GM18505 (cell line): ENCODE results near the gene ELMO1.
A peak's percentile ranks its signal among the peaks of the same experiment; 100 is the strongest.

Source experiments
- ATAC-seq: cut with Tn5 transposase; IDR thresholded peaks from one replicate; pipeline ENCODE4 v1.9.1; 2021; ENCODE audit not compliant: unreplicated experiment
- POLR2A ChIP-seq: IDR thresholded peaks from 4 replicates; pipeline ENCODE4 v1.6.1; 2011; ENCODE audit warnings: borderline replicate concordance; ENCODE audit not compliant: insufficient read depth, insufficient read length; ENCODE audit errors: extremely low read depth

The ELMO1 gene

DNA sequence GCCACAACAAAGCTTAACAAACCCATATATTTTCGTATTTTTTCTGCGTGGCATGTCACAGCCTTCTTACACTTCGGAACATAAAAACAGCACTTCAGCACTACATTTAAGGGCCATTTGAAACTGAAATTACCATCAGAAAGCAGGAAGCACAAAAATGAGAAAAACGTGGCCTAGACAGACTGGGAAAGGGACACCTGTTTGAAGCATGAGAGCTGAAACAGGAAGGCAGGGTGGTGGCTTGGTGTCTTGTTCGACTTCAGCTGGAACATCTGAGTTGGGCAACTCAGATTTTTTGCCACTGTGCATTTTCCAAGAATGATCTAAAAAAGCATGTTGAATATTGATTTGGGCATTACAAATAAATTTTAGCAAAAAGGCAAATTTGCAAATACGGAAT lies 243.2 kb downstream of the ELMO1 start:
- TF ChIP-seq POLR2A: no peak
- ATAC-seq: no peak

DNA sequence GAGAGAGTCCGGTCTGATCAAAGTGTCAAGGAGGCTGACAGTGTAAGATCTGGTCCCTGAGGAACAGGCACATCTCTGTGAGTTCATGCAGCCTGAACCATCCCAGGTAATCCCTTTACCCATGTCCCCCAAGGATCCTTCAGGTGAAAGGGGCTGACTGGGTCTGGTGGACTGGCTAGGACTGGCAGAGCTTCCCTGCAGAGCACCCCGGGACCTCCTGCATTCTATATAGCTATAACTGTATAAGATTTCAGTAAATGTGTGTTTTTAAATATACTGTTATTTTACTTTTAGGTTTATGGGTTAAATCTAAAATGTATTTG lies 246.8 kb downstream of the ELMO1 start:
- no peak for TF ChIP-seq POLR2A
- ATAC-seq: no peak

DNA sequence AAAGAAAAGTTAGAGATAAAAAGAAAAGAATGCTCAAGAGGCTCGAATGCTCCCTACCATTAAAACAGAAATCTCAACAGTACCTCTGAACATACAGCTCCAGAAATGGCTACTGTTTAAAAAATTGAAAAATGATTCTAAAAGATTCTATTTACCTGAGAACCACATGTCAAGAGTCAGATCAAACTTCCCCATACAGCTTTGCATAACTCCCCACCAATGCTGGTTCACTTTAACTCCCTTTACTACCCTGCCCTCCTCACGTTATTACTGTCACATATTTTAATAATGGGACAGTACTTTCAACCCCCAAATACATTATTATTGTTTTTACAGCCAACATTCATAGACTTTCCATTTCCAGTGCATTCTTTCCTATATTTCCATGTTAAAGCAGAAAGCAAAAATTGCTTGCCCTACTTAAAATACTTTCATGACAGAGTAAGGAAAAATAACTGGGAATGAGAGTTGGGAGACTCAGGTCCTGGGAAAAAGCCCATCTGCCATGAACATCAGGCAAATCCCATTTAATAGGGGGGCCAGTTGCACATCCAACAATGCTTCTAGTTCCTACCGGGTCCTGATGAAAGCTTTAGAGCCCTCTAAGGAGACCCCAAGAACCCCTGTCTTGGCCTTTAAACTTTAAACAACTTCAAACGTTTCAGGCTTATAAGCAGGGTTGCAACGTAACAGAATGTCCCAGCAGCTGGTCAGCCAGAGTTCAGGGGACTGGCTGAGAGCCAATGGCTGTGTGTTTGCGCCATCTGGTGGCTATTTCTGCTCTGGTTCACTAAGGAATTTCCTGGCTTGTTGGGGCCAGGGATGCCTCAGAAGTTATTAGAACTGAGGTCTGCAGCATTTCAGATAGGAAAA lies 247.4 kb downstream of the ELMO1 start:
- ATAC-seq: peak; percentile 53
- no peak for TF ChIP-seq POLR2A

DNA sequence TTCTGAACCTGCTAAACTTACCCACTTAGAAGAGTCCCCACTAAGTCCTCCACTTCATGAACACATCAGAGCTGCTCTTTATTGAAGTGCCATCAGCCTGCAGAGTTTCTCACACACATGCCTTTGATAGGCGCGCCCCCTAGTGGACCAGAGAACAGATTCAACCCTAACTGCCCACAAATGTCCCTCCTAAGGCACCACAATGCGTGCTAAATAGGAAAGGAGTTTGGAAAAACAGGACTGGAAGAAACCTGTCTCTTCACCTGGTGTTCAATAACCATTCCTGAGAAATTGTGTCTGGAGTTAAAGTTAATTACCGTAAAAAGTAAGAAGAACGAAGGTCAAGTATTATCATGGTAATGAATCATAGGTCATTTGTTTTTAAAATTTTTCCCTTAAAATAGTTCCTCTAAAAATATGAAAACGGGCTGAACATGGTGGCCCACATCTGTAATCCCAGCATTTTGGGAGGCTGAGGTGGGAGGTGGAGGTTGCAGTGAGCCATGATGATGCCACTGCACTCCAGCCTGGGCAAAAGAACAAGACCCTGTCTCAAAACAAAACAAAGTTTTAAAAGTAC lies 249.7 kb downstream of the ELMO1 start:
- TF ChIP-seq POLR2A: no peak
- ATAC-seq: peak; percentile 66

DNA sequence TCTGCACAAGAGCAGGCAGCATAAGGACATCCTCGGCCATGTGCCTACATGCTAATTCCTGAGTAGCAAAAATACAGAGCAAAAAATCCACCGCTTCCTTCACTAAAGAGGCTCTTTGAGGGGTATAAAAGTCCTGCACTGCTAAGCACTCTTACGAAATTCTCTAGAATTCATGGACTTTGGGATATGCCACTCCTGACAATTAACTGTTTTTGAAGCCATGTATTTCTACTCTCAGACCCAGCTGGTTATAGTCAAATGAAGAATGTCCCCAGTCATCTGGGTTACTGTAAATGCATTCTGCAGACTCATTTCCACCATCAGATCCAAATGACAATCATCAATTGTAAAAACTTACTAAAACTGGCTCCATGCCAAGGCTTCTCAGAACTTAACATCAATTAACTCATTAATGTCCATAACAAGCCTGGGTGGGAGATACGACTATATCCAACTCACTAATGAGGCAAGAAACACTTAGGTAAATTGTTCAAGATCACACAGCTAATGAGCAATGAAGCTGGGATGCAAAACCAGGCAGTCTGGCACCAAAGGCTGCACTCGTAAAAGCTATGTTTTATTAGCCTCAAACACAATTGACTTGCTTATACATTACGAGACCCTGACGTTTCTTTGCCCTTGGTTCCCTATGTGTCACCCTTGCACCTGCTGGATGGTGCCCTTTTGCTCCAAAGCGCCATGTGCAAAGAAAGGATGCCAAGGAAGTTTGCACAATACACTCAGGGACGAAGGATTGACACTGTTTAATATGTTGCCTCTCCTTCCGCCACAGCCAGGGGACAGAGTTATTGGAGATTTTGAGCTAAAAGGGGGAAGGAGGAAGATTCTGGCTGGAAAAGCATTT lies 250.4 kb downstream of the ELMO1 start:
- no peak for TF ChIP-seq POLR2A
- ATAC-seq: no peak

DNA sequence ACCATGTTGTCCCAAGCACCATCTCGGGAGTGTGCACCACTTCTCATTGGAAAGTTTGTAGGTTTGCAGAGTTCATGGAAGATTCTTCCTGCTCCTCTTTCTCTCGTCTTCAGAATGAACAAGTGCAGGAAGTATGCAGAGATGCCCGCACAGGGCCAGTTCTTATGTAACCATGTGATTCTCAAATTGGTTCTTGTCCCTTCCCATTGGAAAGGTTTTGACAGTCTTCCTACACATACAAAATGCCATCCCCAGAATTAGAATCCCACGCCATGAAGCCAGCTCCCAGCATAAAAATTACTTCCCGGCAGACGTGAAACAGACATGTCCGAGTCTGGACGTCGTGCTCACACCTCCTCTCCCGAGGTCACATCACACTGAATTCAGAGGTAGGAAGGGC lies 251.6 kb downstream of the ELMO1 start:
- no peak for TF ChIP-seq POLR2A
- ATAC-seq: no peak

DNA sequence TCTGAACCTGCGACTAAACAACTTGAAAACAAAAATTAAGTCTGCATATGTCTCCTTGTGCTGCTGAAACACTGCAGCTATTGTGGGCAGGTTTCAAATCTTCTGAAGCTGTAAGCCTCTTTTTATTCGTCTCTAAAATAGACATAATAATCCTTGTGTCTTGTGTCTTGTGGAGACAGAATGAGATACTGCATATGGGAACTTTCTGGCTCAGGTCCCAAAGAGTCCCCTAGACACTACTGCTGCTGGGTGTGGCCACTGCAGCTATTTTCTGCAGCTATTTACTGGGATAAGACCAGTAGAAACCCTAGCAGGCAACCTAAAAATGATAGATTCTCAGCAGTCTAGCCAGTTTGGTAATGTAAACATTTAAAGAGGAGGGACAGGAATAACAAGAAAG lies 252.0 kb downstream of the ELMO1 start:
- no peak for TF ChIP-seq POLR2A
- ATAC-seq: no peak

DNA sequence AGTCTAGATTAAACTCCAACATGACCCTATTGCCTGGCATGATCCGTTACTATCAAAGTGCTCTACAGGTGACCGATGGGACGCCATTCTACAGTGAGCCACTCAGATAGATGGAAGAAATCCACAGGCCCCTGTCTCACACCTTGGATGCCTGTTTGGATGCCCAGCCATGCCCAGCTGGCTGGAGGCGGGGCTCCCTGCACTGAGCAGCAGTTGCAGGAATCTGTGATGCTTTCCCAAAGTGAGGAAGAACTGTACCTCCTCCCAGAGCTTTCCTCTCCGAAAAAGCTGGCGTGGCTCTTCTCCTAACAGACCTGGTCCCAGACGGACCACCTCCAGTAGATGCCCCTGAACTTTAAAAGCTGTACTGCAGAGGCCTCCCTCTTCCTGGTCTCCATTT lies 253.3 kb downstream of the ELMO1 start:
- no peak for TF ChIP-seq POLR2A
- no peak for ATAC-seq

DNA sequence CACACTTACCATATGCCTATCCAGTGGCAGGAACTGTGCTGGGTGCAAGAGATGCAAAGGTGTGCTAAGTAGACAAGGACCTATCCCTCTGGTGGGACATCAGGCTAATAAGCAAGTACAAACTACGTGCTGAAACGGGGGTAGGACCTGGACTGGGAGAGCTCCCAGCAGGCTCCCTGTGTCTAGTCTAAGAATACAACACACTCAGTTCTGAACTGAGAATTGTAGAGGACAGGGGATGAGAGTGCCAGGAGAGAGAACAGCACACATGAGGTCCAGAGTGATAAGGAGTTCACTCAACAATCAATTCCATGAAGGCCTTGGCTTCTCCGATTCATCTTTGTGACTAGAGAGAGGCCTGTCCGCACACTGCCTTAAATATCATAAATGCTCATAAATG lies 253.7 kb downstream of the ELMO1 start:
- ATAC-seq: no peak
- no peak for TF ChIP-seq POLR2A

DNA sequence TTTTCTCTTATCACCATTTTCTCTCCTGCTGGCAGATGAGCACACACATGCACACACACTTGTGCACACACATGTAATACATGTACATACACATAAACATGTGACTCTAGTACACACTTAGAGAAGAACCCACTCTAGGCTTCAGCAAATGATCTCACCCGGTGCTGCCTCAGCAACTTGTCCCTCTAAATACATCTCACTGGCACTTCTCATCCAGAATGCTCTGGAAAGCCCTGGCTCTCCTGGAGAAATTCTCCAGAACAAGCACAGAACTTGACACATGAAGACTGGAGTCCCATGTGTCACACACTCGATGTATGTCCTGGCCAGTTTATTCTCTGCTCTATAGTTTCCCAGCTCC lies 254.9 kb downstream of the ELMO1 start:
- no peak for ATAC-seq
- no peak for TF ChIP-seq POLR2A

DNA sequence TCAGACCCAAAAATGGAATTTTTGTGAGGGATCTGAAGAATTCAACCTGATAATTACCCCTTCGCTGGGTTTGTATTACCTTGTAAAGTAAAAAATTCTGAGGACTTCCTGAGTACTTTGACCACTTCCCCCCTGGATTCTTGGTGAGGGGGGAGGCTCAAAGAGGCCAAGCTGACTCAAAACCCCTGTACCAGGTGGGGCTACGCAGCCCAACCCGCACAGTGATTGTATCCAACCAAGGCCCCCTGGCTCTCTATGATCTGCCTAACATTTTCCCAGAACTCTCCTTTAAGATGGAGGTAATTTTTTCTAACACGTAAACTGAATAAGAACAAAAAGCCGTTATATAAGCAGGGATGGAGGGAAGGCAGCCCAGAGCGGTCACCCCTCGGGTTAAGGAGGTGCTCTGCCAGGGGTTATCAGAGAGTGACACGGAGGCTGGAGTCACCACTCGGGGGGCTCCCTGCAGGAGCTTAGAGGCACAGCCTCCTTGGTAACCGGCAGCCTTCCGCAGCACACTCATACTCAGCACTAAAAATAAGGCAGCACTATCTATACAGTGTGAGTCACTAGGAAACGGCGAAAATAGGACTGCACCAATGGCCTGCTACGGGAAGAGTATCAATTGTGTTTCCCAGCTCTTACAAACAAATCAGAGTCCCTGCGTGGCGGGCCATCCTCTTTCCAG lies 255.4 kb downstream of the ELMO1 start:
- no peak for TF ChIP-seq POLR2A
- ATAC-seq: no peak

DNA sequence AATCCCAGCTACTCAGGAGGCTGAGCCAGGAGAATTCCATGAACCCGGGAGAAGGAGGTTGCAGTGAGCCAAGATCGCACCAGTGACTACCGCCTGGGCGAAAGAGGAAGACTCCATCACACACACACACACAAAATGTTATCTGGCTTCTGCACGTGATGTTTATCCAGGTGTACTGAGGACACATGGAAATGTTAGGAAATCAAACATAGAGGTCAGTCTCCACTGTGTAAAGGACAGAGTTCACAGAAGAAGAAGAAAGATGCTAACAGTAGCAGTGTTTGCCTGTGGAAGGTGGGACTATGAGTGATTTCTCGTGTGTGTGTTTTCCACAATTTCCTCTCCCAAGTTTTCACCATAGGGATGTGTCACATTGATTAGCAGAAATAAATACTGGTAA lies 256.9 kb downstream of the ELMO1 start:
- no peak for ATAC-seq
- TF ChIP-seq POLR2A: no peak

DNA sequence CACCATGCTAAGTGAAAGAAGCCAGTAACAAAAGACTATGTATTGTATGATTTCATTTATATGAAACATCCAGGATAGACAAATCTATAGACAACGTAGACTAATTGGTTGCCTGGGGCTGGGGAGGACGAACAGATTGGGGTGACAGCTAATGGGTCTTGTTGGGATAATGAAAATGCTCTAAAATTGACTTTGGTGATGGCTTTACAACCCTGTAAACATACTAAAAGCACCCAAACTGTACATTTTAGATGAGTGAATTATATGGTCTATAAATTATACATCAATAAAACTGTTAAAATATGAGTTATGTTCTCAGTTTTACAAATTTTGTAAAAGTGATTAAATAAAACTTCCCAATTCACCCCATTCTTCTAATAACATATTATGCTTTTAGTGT lies 261.5 kb downstream of the ELMO1 start:
- TF ChIP-seq POLR2A: no peak
- no peak for ATAC-seq
